Osteoblast (primary cell): ENCODE data around the gene IL17B. TPM values are rescaled to one million over a fixed set of nuclear protein-coding genes. Genes with fewer than 3 reads are reported as not detected.

Experiments used
- DNase-seq: peaks from one replicate; pipeline ENCODE4 v3.0.0; 2011; ENCODE audit warnings: low spot score, mixed read lengths; ENCODE audit not compliant: insufficient read length; ENCODE audit errors: missing footprints
- H2AFZ ChIP-seq: 2 replicates; pipeline ENCODE4 v1.6.0; 2011; ENCODE audit warnings: mild to moderate bottlenecking, low read length
- H3K27ac ChIP-seq: 2 replicates; pipeline ENCODE4 v1.5.1; 2011; ENCODE audit warnings: mild to moderate bottlenecking, low read depth, low read length, moderate library complexity
- H3K27me3 ChIP-seq: 2 replicates; pipeline ENCODE4 v1.6.0; 2012; ENCODE audit warnings: mild to moderate bottlenecking, control low read depth, inconsistent platforms, low read length, moderate library complexity; ENCODE audit not compliant: insufficient read depth
- H3K36me3 ChIP-seq: 2 replicates; pipeline ENCODE4 v1.5.1; 2011; ENCODE audit warnings: mild to moderate bottlenecking, low read length, control low read depth, moderate library complexity; ENCODE audit not compliant: insufficient read depth
- H3K4me1 ChIP-seq: 2 replicates; pipeline ENCODE4 v1.5.1; 2011; ENCODE audit warnings: mild to moderate bottlenecking, low read length, control low read depth, moderate library complexity; ENCODE audit not compliant: insufficient read depth
- H3K4me2 ChIP-seq: 2 replicates; pipeline ENCODE4 v1.6.0; 2011; ENCODE audit warnings: mild to moderate bottlenecking, low read length; ENCODE audit not compliant: insufficient read depth
- H3K4me3 ChIP-seq: fragments of 200-600 bp; sonication (generic); 3 replicates; pipeline ENCODE4 v1.5.1; 2012; ENCODE audit warnings: mild to moderate bottlenecking, low read length, inconsistent platforms; ENCODE audit not compliant: insufficient read depth
- H3K79me2 ChIP-seq: 2 replicates; pipeline ENCODE4 v1.6.0; 2012; ENCODE audit warnings: mild to moderate bottlenecking, low read length, control low read depth, inconsistent platforms; ENCODE audit not compliant: insufficient read depth
- H3K9me3 ChIP-seq: 2 replicates; pipeline ENCODE4 v1.5.1; 2011; ENCODE audit warnings: low read depth, low read length, control low read depth
- H4K20me1 ChIP-seq: 2 replicates; pipeline ENCODE4 v1.6.0; 2012; ENCODE audit warnings: mild to moderate bottlenecking, low read length, control low read depth; ENCODE audit not compliant: insufficient read depth
- total RNA-seq: library from RNA; depleted of rRNA; stranded (reverse); fragments of >200 nt; gene quantifications from 2 replicates; pipeline ENCODE4 v1.2.3, GENCODE V29; 2012
- TF ChIP-seq, protein P1 (sequence below): IDR thresholded peaks from 2 replicates; pipeline ENCODE4 v1.5.1; 2011; ENCODE audit warnings: mild to moderate bottlenecking, low read depth, low read length, moderate library complexity; ENCODE audit errors: extremely low read depth

The IL17B gene
- total RNA-seq, 1 donor: not detected

DNA sequence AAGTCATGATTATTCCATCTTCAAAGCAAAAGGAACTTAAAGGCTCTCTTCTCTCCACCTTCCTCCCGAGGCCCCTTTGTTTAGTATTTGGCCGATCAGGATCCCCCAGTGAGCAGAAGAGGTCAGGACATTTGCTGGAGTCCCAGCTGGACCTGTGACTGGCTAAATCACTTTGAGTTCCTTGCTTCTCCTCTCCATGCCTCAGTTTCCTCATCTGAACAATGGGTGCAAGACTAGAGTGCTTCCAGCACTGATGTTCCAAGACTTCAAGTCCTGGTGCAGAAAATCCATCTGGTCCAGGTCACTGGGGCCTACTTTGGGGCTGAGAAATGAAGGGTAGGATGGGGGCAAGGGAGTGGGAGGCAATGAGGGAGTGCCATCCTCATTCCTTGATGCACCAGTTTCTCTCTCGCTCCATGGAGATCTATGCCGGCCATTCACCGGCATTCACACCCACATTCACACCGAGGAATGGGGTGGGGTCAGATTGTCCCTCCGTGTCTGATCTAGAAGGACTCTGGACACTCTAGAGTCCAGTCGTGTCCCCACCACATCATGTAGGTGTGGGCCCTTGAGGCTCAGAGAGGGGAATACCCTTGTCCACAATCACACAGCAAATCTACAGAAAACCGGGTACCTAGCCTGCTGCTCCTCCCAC is 38.7 kb upstream of the IL17B start:
- Histone ChIP-seq H3K4me2 (peak overlapping the region; percentile 38), H3K27ac (peak overlapping the region; percentile 92), H3K36me3 (peaks cover 97% of the 10 kb centered on the region), H3K4me1 (peaks cover 92% of the 10 kb centered on the region), H3K79me2 (peaks cover 91% of the 10 kb centered on the region), H3K9me3 (no peaks in the 10 kb centered on the region), H3K4me3 (no peak overlapping the region), H3K27me3 (no peaks in the 10 kb centered on the region), H4K20me1 (peaks cover 85% of the 10 kb centered on the region), H2AFZ (no peak overlapping the region)
- no peak for DNase-seq
- TF ChIP-seq, protein P1, sequence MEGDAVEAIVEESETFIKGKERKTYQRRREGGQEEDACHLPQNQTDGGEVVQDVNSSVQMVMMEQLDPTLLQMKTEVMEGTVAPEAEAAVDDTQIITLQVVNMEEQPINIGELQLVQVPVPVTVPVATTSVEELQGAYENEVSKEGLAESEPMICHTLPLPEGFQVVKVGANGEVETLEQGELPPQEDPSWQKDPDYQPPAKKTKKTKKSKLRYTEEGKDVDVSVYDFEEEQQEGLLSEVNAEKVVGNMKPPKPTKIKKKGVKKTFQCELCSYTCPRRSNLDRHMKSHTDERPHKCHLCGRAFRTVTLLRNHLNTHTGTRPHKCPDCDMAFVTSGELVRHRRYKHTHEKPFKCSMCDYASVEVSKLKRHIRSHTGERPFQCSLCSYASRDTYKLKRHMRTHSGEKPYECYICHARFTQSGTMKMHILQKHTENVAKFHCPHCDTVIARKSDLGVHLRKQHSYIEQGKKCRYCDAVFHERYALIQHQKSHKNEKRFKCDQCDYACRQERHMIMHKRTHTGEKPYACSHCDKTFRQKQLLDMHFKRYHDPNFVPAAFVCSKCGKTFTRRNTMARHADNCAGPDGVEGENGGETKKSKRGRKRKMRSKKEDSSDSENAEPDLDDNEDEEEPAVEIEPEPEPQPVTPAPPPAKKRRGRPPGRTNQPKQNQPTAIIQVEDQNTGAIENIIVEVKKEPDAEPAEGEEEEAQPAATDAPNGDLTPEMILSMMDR: no peak

DNA sequence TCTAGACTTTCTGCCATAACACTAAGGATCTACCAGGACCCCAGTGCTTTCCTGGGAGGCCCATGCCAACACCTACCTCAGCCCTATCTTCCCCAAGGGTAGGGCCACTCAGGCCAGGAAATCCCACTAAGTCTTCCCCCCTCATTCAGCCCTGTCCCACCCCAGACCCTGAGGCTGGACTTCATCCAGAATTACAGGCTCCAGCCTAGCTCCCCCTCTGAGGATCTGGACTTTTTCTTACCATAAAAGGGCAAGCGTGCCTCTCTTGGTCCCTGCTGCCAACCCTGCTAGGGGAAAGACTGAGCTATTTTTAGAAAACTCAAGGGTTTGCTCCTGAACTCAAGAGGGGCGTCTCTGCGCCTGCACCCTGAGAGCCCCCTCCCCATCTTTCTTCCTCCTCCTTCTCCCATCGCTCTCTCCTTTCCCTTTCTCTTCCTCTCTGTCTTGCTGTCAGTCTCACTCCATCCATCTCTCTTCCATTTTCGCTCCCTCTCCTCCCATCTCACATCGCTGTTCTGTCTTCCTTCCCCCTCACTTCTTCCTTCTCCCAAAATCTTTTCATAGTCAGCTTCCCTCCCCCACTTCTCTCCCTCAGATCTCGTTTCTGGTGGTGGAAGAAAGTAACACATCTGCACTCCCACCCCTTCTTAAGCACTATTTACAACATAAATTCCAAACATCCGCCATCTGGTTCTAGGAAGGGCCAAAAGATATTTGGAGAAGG is 38.1 kb upstream of the IL17B start:
- Histone ChIP-seq H3K4me3 (no peak overlapping the region), H3K79me2 (peaks cover 96% of the 10 kb centered on the region), H2AFZ (no peak overlapping the region), H3K4me2 (no peak overlapping the region), H3K36me3 (peaks cover 96% of the 10 kb centered on the region), H4K20me1 (peaks cover 90% of the 10 kb centered on the region), H3K4me1 (peaks cover 93% of the 10 kb centered on the region), H3K27me3 (no peaks in the 10 kb centered on the region), H3K9me3 (no peaks in the 10 kb centered on the region), H3K27ac (peak overlapping the region; percentile 92)
- TF ChIP-seq, protein P1: no peak
- DNase-seq: peak; percentile 67

DNA sequence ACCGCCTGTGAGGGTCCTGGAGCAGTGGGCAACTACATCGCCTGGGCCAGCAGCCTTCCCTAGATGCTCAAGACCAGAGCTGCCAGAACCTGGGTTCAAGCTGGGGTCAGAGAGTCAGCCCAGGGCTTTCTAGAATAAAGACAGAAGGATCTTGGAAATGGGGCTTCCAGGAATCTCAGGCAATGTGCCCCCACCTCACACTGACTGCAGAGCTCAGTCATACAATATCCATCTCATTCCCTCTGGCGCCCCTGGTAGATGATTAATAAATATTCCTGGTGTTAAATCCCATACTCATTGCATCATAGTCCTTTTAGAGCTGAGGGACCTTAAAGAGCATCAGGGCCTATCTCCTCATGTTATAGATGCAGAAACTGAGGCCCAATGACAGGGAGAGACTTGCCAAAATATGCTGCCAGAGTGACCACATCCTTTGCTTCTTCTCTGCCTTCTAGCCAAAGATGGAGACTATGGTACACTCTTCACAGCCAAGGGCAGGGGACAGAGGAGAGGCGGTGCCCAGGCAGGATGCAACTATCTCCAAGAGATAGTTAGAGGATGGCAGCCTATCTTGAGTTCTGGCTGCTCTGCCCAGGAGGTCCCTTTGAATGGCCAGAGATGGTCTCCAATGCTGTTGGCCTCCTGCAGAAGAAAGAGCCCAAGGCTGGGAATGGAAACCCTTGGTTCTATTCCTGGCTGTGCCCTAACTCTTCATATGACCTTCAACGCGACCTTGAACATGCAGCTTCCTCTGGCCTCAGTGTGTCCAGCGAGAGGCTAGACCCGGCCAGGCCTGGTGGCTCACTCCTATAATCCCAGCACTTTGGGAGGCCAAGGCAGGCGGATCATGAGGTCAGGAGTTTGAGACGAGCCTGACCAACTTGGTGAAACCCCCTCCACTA is 36.2 kb upstream of the IL17B start:
- no peak overlapping the region for H2AFZ ChIP-seq
- no peaks in the 10 kb centered on the region for H3K9me3 ChIP-seq
- H4K20me1 ChIP-seq: peaks cover 88% of the 10 kb centered on the region
- H3K4me1 ChIP-seq: peaks cover 94% of the 10 kb centered on the region
- peak overlapping the region; percentile 41 for H3K4me2 ChIP-seq
- peaks cover 97% of the 10 kb centered on the region for H3K79me2 ChIP-seq
- DNase-seq: no peak
- TF ChIP-seq, protein P1: no peak
- no peak overlapping the region for H3K4me3 ChIP-seq
- H3K36me3 ChIP-seq: peaks cover 94% of the 10 kb centered on the region
- peak overlapping the region; percentile 92 for H3K27ac ChIP-seq
- no peaks in the 10 kb centered on the region for H3K27me3 ChIP-seq
